HG03571 (cell line): Measurements from ENCODE around the gene SCN2B.

Experiments used
- ATAC-seq: cut with Tn5 transposase; IDR thresholded peaks from one replicate; pipeline ENCODE4 v1.9.1; 2021; ENCODE audit not compliant: unreplicated experiment

The SCN2B gene

GRCh38 chr11:118175031-118175992, 1.1 kb downstream of the SCN2B start:
- ATAC-seq = no peak

GRCh38 chr11:118174006-118174567, 2.4 kb downstream of the SCN2B start:
- no peak for ATAC-seq

DNA sequence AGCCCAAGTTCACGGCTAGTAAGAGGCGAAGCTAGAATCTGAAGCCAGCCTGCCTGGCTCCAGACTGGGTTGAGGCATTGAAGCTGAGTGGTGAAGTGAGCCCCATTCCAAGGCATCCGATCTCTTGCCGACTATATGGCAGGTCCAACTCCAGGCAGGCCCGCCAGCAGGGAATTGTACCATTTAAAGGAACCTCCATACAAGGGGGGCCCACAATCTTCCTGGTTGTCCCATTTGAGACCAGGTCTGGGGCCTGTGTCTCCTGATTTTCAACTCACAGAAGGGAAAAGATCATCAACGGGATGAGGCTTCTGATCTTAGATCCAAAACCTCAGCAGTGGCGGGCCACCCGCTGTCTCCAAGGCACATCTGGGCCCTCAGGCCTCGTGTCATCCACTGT, 4.1 kb downstream of the SCN2B start:
- no peak for ATAC-seq

- no peak for ATAC-seq
Measured at GRCh38 chr11:118171269-118172062, 5.0 kb downstream of the SCN2B start.

- ATAC-seq = no peak
Measured at GRCh38 chr11:118170882-118171268, 5.6 kb downstream of the SCN2B start.

GRCh38 chr11:118170231-118170630, 6.2 kb downstream of the SCN2B start:
- ATAC-seq = no peak

GRCh38 chr11:118169300-118170140, 6.9 kb downstream of the SCN2B start:
- no peak for ATAC-seq

DNA sequence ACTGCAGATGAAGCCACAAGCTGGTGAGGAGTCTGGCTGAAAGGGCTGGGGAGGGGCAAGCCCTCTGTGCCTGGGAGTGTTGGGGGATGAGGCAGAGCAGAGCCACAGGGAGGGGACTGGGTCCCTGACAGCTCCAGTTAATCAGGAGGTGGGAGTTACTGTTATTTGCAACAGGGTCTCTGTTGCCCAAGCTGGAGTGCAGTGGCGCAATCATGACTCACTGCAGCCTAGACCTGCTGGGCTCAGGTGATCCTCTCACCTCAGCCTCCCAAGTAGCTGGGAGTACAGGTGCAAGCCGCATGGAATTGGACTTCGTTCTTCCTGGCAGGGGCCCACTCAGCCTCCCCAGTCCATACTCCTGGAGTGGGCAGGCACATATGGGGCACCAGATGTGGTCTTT, 7.7 kb downstream of the SCN2B start:
- ATAC-seq = no peak

- ATAC-seq = no peak
Measured at GRCh38 chr11:118168316-118168715, 8.1 kb downstream of the SCN2B start.

- no peak for ATAC-seq
Measured at GRCh38 chr11:118167906-118168305, 8.5 kb downstream of the SCN2B start.

- ATAC-seq = no peak
Measured at GRCh38 chr11:118167253-118167652, 9.2 kb downstream of the SCN2B start.

GRCh38 chr11:118166641-118167040, 9.8 kb downstream of the SCN2B start:
- no peak for ATAC-seq

DNA sequence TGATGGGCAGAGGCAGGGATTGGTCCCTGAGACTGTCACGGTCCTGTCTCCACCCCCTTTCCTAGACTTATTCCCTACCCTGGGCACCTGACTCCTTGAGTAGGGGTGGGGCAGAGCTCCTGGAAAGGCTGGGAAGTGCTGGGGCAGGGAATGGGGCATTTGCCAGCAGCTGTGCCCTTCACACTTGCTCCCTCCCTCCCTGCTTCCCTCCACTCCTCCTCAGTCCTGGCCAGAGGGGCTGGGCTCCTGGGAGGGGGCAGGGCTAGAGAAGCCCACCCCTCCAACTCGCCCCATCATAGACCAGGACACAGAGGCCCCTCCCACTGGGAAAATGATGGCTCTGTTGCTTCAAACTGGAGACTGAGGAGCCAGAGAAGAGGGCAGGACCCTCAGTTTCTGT, 11.6 kb downstream of the SCN2B start:
- no peak for ATAC-seq

- ATAC-seq = no peak
Measured at GRCh38 chr11:118163494-118163893, 12.9 kb downstream of the SCN2B start.

- no peak for ATAC-seq
Measured at GRCh38 chr11:118162846-118163245, 13.6 kb downstream of the SCN2B start.

- no peak for ATAC-seq
Measured at GRCh38 chr11:118161786-118162185, 14.7 kb downstream of the SCN2B start.

DNA sequence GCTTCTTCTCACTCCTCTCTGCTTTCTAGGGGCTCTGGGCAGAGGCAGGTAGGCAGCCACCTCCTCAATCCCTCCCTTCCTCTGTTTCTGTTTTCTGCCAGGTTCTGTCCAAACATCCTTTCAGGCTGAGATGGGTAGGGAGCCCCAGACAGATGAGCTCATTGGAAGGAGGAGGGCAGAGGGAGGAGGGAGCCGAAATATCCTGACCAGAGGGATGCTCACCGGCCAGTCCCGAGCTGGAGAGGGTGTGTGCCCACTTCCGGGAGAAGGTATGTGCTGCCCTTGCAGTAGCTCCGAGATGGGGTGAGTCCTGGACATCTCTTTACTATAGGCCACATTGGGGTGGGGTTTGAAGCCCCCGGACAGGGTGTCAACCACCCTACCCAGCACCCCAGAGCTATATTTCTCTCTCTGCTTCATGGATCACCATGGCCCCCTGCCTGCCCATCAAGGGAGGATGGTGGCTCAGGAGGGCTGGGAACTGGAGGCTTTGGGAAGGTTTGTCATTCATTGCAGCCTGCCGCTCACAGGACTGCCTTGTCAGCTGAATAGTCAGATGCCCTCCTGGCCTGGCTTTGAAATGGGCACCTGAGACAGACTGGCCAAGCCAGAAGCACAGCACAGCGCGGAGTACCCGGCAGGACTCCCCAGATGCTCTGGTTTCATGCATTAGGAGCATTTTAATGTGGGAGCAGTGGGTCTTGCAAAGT, 19.1 kb downstream of the SCN2B start:
- ATAC-seq = no peak

DNA sequence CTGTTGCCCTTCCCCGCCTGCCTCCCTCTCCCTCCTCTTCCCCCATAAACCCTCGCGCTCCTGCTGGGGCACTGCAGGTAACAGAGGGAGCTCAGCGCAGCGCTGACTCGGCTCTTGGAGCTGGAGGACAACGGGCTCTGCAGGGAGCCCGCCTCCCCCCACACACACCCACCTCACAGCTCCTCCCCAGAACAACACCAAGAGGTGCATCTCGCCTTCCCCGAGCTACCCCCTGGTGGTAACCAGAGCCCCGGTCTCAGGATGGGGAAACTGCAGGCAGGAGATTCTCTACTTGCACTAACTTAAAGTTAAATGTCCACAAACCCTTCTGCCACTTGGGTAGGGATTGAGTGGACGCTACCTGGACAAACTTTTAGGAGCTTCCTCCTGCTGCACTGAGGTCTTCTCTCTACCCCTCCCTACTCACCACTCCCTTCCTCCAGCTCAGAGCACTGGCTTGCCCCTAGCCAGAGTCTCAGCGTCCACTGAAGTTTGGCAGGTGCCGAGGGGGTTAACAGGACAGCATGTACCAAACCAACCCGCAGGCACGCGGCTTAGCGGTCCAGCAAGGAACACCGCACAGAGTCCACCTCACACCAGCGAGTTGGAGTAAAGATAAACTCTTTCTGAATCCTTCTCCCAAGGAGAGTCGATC, 19.8 kb downstream of the SCN2B start:
- ATAC-seq = no peak

GRCh38 chr11:118155776-118156530, 20.5 kb downstream of the SCN2B start:
- ATAC-seq = no peak
